ENCODE results near the gene PLAC8. TPM values are rescaled to one million over a fixed set of nuclear protein-coding genes. Genes with fewer than 3 reads are reported as not detected.
"Not testable (repeated sequence)": the region's sequence is repeated elsewhere in the genome, so short reads cannot be mapped to it uniquely, and the experiment has no call there.

Gene PLAC8
- total RNA-seq, 2 donors from 2014 or later: 48.0 to 49.3 TPM

DNA sequence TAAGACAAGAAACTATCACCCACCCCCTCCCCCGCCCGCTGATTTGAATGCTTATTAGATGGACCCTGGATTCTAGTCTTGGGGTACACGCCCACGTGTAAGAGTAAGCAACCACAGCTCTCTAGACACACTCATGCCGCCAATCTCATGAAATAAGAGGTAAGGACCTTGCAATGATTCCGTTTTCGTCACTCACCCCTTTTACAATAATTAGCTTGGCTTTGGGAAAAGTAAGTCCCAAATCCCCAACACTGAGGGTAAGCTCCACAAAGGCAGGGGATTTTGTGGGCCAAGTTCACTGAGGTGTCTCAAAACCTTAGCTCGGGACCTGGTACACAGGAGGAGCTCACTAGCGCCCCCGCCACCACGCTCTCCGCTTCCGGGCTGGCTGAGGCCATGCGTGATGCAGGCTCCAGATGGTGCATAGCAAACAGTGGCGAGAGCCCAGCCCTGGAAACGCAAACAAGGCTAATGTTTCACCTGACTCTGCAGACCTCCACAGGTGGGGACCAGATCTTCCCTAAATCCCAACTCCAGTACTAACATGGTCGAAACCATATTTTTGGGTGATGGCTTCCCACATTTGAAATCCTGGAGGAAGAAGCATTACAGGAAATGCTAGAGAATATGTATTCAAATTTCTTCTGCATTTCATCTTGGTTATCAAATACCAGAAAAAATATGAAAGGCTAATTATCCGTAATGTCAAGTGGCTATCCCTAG, 4.1 kb downstream of the PLAC8 start:
- H3K4me1 Mint-ChIP-seq (ENCODE audit: low read depth): peaks cover 55% of the 10 kb centered on the region

DNA sequence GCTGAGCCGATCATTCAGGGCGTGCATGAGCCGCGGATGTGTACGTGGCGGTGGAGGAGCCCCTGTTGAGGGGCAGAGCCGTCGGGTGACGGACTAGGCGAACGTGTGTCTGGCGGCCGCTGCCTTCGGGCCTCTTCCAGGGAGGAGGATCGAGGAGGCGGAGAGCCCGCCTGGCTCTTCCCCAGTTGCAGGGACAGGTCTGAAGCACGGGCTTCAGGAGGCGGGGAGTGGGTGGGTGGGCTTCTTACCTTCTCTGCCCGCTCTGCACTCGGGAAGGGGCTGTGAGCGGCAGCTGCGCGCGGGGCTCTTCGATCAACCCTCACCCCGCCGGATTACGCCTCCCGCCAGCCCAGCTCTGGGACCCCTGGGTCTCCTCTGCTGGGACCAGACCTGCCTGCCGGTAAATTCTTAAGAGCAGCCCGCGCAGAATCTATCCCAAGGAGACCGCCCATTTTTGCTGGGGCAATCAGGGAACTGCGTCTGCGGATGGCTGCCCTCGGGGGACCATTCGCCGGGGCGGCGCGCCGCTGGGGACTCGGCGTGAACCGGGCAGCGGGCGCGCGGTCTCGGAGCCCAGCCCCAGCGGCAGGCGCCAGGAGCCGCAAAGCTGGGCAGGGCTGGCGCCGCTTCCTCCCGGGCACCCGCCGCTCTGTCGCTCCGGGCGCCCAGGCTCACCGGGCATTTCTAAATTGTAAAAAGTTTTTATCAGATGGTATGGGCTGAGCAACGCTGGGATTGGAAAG, 4.9 kb downstream of the PLAC8 start:
- Mint-ChIP-seq H3K27me3 (ENCODE audit: low read depth) (no peaks in the 10 kb centered on the region), H3K36me3 (ENCODE audit: insufficient read depth in 2 of 2) (peaks cover 5 to 17% of the 10 kb centered on the region in 2 donors), H3K4me3 (peak overlapping the region; percentile 97 to 100), H3K4me1 (ENCODE audit: low read depth) (peaks cover 55% of the 10 kb centered on the region), H3K27ac (peak overlapping the region; percentile 100), H3K9me3 (no peaks in the 10 kb centered on the region)
- ATAC-seq (replicated peaks in 1 of 2) (peak; percentile 56 to 64), DNase-seq (peak; percentile 56 to 67)

More for the DNA sequence above, 4.1 kb downstream of the PLAC8 start:
- peak; percentile 93 to 94 for DNase-seq
- H3K36me3 Mint-ChIP-seq (ENCODE audit: insufficient read depth in 2 of 2): peaks cover 2 to 11% of the 10 kb centered on the region in 2 donors
- ATAC-seq (replicated peaks in 1 of 2): peak; percentile 82 to 84
- H3K4me3 Mint-ChIP-seq: peak overlapping the region; percentile 97 to 100
- peak overlapping the region; percentile 86 for H3K27ac Mint-ChIP-seq
- no peaks in the 10 kb centered on the region for H3K9me3 Mint-ChIP-seq
- no peaks in the 10 kb centered on the region for H3K27me3 Mint-ChIP-seq (ENCODE audit: low read depth)

DNA sequence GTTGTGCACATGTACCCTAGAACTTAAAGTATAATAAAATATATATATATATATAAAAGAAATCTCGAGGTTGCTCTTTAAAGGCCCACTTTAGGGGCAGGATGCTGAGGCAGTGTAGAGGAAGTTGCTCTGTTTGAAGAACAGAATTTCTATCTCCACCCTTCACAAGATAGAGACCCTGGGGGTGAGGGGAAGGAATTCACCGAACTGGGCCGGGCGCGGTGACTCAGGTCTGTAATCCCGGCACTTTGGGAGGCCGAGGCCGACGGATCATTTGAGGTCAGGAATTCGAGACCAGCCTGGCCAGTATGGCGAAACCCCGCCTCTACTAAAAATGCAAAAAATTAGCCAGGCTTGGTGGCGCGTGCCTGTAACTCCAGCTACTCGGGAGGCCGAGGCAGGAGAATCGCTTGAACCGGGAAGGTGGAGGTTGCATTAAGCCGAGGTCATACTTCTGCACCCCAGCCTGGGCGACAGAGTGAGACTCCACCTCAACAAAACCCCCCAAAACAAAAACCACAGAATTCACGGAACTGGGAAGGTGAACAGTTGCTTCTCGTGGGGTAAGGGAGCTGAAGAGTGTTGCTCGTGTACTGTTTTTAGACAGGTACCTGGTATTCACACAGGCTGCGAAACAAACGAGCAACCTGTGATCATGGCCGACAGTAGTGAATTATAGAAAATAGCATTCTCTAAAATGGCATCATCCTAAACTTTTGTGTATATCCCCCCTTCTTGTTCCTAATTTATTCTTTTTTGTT, 6.2 kb downstream of the PLAC8 start:
- Mint-ChIP-seq H3K9me3 (no peaks in the 10 kb centered on the region), H3K4me1 (ENCODE audit: low read depth) (peaks cover 47% of the 10 kb centered on the region), H3K4me3 (peak overlapping the region; percentile 97 to 100), H3K27ac (peak overlapping the region; percentile 100), H3K27me3 (ENCODE audit: low read depth) (no peaks in the 10 kb centered on the region), H3K36me3 (ENCODE audit: insufficient read depth in 2 of 2) (peaks cover 2 to 21% of the 10 kb centered on the region in 2 donors)
- ATAC-seq (replicated peaks in 1 of 2): no peak
- DNase-seq: peak in 1 of 2 donors; percentile 17

DNA sequence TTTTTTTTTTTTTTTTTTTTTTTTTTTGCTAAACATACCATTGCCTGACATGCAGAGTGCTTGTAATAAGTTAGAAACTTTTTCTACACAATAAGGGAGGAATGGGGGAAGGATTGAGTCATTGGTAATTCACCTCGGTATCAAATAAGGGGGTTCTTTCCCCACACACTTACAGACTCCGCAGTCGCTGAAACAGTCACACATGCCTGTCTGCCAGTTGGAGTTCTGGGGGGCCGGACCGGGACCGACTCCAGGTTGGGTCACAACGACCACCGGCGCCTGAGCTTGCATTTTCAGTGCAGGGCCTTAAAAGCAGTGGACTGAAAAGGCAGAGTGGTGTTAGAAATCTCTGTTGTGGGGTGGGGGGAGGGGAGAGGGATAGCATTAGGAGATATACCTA, 6.9 kb downstream of the PLAC8 start:
- Mint-ChIP-seq H3K27ac (peak overlapping the region; percentile 46), H3K36me3 (ENCODE audit: insufficient read depth in 2 of 2) (peaks cover 2 to 20% of the 10 kb centered on the region in 2 donors), H3K27me3 (ENCODE audit: low read depth) (no peaks in the 10 kb centered on the region), H3K9me3 (no peaks in the 10 kb centered on the region), H3K4me3 (peak overlapping the region; percentile 67 to 97), H3K4me1 (ENCODE audit: low read depth) (peaks cover 46% of the 10 kb centered on the region)
- ATAC-seq (replicated peaks in 1 of 2) (peak; percentile 12 to 28), DNase-seq (peak in 1 of 2 donors; percentile 44)

DNA sequence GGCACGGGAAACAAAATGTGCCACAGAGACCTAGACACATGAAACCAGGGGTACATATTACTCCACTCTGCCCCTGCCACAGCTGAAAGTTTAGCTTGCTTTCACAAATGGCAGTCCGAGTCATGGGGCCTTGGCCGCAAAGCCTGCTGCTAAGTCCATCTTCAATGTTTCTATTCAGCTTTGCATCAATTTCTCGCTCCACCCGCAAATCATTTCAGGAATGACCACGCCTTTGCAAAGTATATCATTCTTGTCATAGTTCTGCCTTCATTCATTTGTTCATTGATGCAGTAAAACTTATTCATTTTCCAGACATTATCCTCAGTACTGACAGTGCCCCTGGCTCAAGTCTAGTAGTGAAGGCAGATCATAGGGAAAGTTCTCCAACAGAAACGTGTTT, 9.5 kb downstream of the PLAC8 start:
- DNase-seq (no peak), ATAC-seq (replicated peaks in 1 of 2) (no peak)
- Mint-ChIP-seq H3K9me3 (no peaks in the 10 kb centered on the region), H3K36me3 (ENCODE audit: insufficient read depth in 2 of 2) (peaks cover 13 to 33% of the 10 kb centered on the region in 2 donors), H3K4me3 (no peak overlapping the region), H3K27me3 (ENCODE audit: low read depth) (no peaks in the 10 kb centered on the region), H3K4me1 (ENCODE audit: low read depth) (peaks cover 45% of the 10 kb centered on the region), H3K27ac (no peak overlapping the region)

DNA sequence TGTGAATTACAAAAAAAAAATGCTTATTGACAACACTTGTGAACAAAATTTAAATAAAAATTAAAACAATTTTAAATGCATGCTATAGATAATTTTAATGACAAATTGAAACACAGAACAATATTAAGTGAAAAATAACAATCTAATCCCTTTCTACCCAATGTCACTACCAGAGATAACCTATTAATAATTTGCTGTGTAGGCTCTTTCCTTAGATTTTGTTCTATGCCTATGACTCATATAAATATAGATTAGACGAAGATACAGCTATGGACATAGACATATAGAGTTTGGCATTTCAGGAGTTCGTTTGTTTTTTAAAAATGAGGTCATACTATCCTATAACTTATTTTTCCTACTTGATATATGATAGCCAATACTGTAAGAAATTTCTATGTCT, 18.1 kb downstream of the PLAC8 start:
- H3K9me3 Mint-ChIP-seq: peaks cover 0 to 2% of the 10 kb centered on the region in 2 donors
- peak overlapping the region; percentile 82 for H3K27ac Mint-ChIP-seq
- peaks cover 14 to 40% of the 10 kb centered on the region in 2 donors for H3K36me3 Mint-ChIP-seq (ENCODE audit: insufficient read depth in 2 of 2)
- H3K4me3 Mint-ChIP-seq: peak overlapping the region in 1 of 2 donors; percentile 28
- ATAC-seq (replicated peaks in 1 of 2) (no peak), DNase-seq (no peak)
- H3K27me3 Mint-ChIP-seq (ENCODE audit: low read depth): no peaks in the 10 kb centered on the region
- H3K4me1 Mint-ChIP-seq (ENCODE audit: low read depth): peaks cover 35% of the 10 kb centered on the region

DNA sequence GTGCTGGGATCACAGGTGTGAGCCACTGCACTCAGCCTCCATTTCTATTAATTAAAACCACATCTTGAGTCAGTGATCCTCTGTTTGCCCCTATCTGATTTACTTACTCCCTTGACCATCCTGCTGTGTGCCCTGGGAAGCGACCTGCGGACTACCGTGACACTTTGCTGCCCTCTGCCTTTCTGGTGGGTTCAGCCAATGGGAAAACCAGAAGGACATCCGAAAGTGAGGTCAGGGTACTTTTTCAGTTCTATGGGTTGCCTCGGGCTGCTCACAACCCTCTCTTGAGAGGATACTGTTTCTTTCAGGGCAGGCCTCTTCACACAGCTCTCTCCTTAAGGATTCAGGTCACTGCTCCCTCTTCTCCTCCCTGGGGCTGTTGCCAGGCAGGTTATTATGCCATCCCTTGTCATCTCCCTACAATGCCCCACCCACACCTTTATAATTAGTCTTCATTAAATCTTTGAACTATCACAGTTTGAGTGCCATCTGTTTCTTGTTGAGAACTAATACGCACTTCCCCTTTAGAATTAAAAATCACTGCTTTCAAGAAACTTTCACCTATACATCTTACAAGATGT, 21.4 kb downstream of the PLAC8 start:
- ATAC-seq (replicated peaks in 1 of 2) (no peak), DNase-seq (no peak)
- H3K4me3 Mint-ChIP-seq: no peak overlapping the region
- H3K9me3 Mint-ChIP-seq: no peaks in the 10 kb centered on the region
- H3K27me3 Mint-ChIP-seq (ENCODE audit: low read depth): no peaks in the 10 kb centered on the region
- peaks cover 22% of the 10 kb centered on the region for H3K4me1 Mint-ChIP-seq (ENCODE audit: low read depth)
- H3K27ac Mint-ChIP-seq: peak overlapping the region; percentile 44
- H3K36me3 Mint-ChIP-seq (ENCODE audit: insufficient read depth in 2 of 2): peaks cover 9 to 24% of the 10 kb centered on the region in 2 donors

DNA sequence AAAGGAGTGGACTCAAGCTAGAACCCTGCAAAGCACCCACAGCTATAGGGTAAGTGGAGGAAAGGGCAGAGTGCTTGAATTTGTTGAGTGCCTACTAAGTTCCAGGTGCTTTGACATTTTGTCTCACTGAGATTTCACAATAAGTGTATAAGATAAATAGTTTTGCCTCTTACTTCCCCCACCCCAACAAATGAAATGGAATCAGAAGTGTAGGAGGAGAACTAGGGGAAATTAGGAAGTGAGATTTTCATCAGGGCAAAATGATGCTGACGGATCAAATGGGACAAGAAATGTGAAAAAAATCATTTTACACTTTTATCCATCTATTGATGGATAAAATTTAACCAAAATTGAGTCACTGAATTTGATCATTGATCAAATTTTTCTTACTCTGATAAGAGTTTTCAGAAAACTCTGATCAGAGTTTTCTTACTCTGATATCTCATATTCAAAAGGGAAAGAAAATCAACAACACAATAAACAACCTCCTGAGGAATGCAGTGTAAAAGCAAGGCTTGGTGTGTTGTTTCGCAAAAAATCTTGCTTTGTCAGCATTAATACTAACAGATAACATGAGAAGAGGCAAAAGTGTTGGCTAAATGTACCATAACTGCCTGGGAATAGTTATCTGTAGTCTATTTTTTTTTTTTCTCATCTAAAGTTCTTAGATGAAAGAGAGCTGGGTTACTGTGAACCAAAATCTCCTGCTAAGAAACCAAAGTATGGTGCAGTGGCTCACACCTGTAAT, 24.9 kb downstream of the PLAC8 start:
- no peaks in the 10 kb centered on the region for H3K27me3 Mint-ChIP-seq (ENCODE audit: low read depth)
- H3K4me3 Mint-ChIP-seq: no peak overlapping the region
- DNase-seq (no peak), ATAC-seq (replicated peaks in 1 of 2) (no peak)
- peaks cover 8% of the 10 kb centered on the region for H3K4me1 Mint-ChIP-seq (ENCODE audit: low read depth)
- H3K36me3 Mint-ChIP-seq (ENCODE audit: insufficient read depth in 2 of 2): peaks cover 7 to 12% of the 10 kb centered on the region in 2 donors
- H3K9me3 Mint-ChIP-seq: no peaks in the 10 kb centered on the region
- peak overlapping the region; percentile 9 for H3K27ac Mint-ChIP-seq

DNA sequence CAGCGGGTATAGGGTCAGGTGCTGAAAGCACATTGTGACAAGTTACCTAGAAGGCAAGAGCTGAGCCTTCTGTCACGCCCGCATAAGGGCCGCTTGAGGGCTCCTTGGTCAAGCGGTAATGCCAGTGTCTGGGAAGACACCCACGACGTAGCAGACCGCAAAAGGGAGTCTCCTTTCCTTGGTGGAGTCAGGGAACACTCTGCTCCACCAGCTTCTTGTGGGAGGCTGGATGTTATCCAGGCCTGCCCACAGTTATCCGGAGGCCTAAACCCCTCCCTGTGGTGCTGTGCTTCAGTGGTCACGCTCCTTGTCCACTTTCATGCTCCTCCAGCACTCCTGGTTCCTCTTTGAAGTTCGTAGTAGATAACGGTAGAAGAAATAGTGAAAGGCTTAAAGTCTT, 29.6 kb downstream of the PLAC8 start:
- not testable (repeated sequence) for H3K27ac Mint-ChIP-seq; ATAC-seq (replicated peaks in 1 of 2); H3K27me3 Mint-ChIP-seq (ENCODE audit: low read depth); H3K36me3 Mint-ChIP-seq (ENCODE audit: insufficient read depth in 2 of 2); DNase-seq; H3K4me3 Mint-ChIP-seq; H3K9me3 Mint-ChIP-seq
- peaks cover 24% of the 10 kb centered on the region for H3K4me1 Mint-ChIP-seq (ENCODE audit: low read depth)

DNA sequence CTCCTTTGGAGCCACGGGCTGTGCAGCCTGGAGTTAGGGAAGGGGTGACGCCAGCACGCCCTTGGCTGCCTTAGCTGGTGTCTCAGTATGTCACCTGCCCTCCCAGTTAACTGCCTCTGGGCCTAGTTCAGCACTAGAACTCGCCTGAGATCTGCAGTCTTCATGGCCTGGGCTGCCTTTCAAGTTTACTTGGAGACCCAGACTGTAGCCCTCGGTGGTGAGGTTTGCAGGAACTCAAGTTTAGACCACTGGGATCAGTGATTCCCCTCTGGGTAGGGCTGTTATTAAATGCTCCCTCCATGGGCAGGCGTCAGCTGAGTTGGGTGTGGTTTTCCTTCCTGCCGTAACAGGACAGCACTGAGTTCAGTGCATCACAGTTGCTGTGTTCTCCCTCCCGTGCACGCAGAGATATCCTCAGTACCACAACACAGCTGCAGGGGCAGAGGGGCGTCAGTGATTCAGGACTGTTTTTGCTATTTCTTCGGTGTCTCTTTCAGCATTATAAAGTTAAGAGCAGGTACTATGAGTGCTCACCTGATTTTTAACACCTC, 30.5 kb downstream of the PLAC8 start:
- Mint-ChIP-seq H3K9me3 (no peaks in the 10 kb centered on the region), H3K27ac (no peak overlapping the region), H3K36me3 (ENCODE audit: insufficient read depth in 2 of 2) (peaks cover 0 to 3% of the 10 kb centered on the region in 2 donors), H3K4me3 (peak overlapping the region in 1 of 2 donors; percentile 41), H3K27me3 (ENCODE audit: low read depth) (no peaks in the 10 kb centered on the region), H3K4me1 (ENCODE audit: low read depth) (peaks cover 24% of the 10 kb centered on the region)
- peak; percentile 22 to 50 for DNase-seq
- ATAC-seq (replicated peaks in 1 of 2): peak; percentile 84 to 96

DNA sequence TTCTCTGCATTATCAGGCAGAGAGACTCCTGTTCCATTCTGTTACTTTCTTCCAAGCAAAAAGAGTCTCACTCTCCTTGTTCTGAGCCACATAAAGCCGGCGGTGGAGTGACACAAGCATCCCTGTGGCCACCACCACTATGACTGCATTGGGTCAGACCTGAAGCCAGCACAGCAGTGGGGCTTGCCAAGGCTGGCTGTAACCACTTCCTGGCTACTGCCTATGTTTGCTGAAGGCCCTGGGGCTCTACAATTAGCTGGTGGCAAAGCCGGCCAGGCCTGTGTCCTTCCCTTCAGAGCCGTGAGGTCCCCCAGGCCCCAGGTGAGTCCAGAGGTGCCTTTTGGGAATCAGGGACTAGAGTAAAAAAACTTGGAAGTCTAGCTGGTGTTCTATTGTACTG, 31.8 kb downstream of the PLAC8 start:
- H3K27ac Mint-ChIP-seq: no peak overlapping the region
- no peaks in the 10 kb centered on the region for H3K27me3 Mint-ChIP-seq (ENCODE audit: low read depth)
- no peaks in the 10 kb centered on the region for H3K9me3 Mint-ChIP-seq
- peak; percentile 10 to 16 for DNase-seq
- no peaks in the 10 kb centered on the region for H3K36me3 Mint-ChIP-seq (ENCODE audit: insufficient read depth in 2 of 2)
- ATAC-seq (replicated peaks in 1 of 2): peak; percentile 34 to 35
- H3K4me3 Mint-ChIP-seq: no peak overlapping the region
- H3K4me1 Mint-ChIP-seq (ENCODE audit: low read depth): peaks cover 28% of the 10 kb centered on the region

DNA sequence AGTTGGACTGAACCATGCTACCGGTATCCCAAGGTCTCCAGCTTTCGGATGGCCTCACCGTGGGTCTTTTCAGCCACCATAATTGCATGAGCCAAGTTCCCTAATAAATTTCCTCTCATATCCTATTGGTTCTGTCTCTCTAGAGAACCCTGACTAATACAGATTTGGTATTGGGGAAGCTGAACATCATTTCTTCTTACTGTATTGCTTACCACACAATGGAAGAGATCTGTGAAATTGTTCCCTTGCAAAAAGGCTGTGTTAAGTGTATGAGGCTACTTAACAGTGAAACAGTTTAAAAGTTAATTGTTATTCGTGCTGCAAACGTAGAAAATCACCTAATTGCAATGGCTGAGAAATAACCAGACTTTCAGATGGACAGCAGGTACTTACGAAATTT, 34.0 kb downstream of the PLAC8 start:
- no peaks in the 10 kb centered on the region for H3K9me3 Mint-ChIP-seq
- H3K36me3 Mint-ChIP-seq (ENCODE audit: insufficient read depth in 2 of 2): peaks cover 8 to 10% of the 10 kb centered on the region in 2 donors
- no peak for DNase-seq
- H3K27ac Mint-ChIP-seq: no peak overlapping the region
- no peak overlapping the region for H3K4me3 Mint-ChIP-seq
- no peak for ATAC-seq (replicated peaks in 1 of 2)
- no peaks in the 10 kb centered on the region for H3K27me3 Mint-ChIP-seq (ENCODE audit: low read depth)
- peaks cover 25% of the 10 kb centered on the region for H3K4me1 Mint-ChIP-seq (ENCODE audit: low read depth)

Data from activated T-cell treated with anti-CD3 and anti-CD28 coated beads, Interleukin-2, amount 50 U/mL, for 72 hours (primary cell).